ENCODE results near the gene VOPP1. TPM values are rescaled to one million over a fixed set of nuclear protein-coding genes. Genes with fewer than 3 reads are reported as not detected.

The VOPP1 gene
- total RNA-seq, 1 experiment from 2014 or later, result 60.2 TPM

DNA sequence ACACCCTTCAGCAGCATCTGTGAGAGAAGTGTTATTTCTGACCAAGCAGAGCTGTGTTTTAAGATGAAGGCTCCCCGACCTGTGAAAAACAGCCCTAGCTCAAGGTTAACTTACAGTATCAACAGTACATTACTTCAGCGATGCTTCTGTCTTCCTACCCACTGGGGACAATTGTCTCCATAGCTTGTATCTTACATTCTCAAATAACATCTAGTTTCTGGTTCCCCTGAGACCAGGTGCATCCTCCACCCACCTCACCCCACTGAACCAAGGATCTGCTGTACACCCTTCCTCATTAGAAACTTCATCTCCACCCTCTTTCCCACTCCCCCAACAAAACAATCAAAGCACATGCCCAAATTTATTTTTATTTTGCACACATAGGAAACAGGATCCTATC is 102.0 kb downstream of the VOPP1 start:
- no peaks in the 10 kb centered on the region for H3K9me3 ChIP-seq (ENCODE audit: low read length)
- H3K36me3 ChIP-seq (ENCODE audit: low read depth, low read length), result no peaks in the 10 kb centered on the region
- no peak overlapping the region for H3K4me3 ChIP-seq (ENCODE audit: low read length)
- no peaks in the 10 kb centered on the region for H3K9me2 ChIP-seq (replicated peaks; ENCODE audit: low read length)
- no peak overlapping the region for H3K27ac ChIP-seq (ENCODE audit: low read length)
- POLR2A ChIA-PET (ENCODE audit: unreplicated experiment), result no interaction called here
- H3K4me1 ChIP-seq (ENCODE audit: insufficient read depth, low read length), result no peaks in the 10 kb centered on the region
- no peak for DNase-seq
- intact Hi-C loops (cut with micrococcal nuclease), result no loop called here
- TF ChIP-seq EZH2 (IDR thresholded peaks at IDR 0.05; ENCODE audit: low read length, unreplicated experiment) (no peak), EZH2phosphoT487 (IDR thresholded peaks at IDR 0.05; ENCODE audit: borderline replicate concordance, low read length) (no peak)
- TF ChIP-seq, protein P1, sequence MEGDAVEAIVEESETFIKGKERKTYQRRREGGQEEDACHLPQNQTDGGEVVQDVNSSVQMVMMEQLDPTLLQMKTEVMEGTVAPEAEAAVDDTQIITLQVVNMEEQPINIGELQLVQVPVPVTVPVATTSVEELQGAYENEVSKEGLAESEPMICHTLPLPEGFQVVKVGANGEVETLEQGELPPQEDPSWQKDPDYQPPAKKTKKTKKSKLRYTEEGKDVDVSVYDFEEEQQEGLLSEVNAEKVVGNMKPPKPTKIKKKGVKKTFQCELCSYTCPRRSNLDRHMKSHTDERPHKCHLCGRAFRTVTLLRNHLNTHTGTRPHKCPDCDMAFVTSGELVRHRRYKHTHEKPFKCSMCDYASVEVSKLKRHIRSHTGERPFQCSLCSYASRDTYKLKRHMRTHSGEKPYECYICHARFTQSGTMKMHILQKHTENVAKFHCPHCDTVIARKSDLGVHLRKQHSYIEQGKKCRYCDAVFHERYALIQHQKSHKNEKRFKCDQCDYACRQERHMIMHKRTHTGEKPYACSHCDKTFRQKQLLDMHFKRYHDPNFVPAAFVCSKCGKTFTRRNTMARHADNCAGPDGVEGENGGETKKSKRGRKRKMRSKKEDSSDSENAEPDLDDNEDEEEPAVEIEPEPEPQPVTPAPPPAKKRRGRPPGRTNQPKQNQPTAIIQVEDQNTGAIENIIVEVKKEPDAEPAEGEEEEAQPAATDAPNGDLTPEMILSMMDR (conservative IDR thresholded peaks at IDR 0.05; ENCODE audit: low read depth, low read length), result no peak
- no peak overlapping the region for H2AFZ ChIP-seq (ENCODE audit: low read length)
- ATAC-seq, result no peak
- H3K9ac ChIP-seq (ENCODE audit: low read length), result no peak overlapping the region
- H4K20me1 ChIP-seq (ENCODE audit: low read length), result no peaks in the 10 kb centered on the region
- no peaks in the 10 kb centered on the region for H3K27me3 ChIP-seq (ENCODE audit: low read length)
- no TSS peak for BruUV-seq (replicated peaks)
- CTCF ChIA-PET, result no interaction called here
- no peak overlapping the region for H3K4me2 ChIP-seq (ENCODE audit: low read length)
- no peaks in the 10 kb centered on the region for H3F3A ChIP-seq (ENCODE audit: low read length, unreplicated experiment)
- H3K79me2 ChIP-seq (ENCODE audit: low read length), result no peaks in the 10 kb centered on the region

DNA sequence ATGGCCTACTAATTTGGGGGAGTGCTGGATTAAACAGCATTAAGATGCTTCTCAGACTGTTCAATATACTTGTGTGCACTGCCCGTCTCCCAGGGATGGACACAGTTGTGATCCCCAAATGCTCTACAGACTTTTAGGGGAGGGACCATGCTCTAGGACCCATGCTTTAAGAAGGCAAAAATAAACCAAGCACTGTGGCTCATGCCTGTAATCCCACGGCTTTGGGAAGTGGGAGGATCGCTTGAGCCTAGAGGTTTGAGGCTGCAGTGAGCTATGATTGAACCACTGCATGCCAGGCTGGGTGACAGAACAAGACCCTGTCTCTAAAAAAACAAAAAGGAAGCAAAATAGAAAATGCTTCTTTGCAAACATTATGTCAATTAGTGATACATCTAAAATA is 102.6 kb downstream of the VOPP1 start:
- BruUV-seq (replicated peaks), result no TSS peak
- no peaks in the 10 kb centered on the region for H4K20me1 ChIP-seq (ENCODE audit: low read length)
- no peak overlapping the region for H2AFZ ChIP-seq (ENCODE audit: low read length)
- ATAC-seq (no peak), DNase-seq (no peak)
- H3K4me1 ChIP-seq (ENCODE audit: insufficient read depth, low read length), result no peaks in the 10 kb centered on the region
- H3K9me2 ChIP-seq (replicated peaks; ENCODE audit: low read length), result no peaks in the 10 kb centered on the region
- TF ChIP-seq, protein P1 (conservative IDR thresholded peaks at IDR 0.05; ENCODE audit: low read depth, low read length), result no peak
- TF ChIP-seq EZH2phosphoT487 (IDR thresholded peaks at IDR 0.05; ENCODE audit: borderline replicate concordance, low read length) (no peak), EZH2 (IDR thresholded peaks at IDR 0.05; ENCODE audit: low read length, unreplicated experiment) (no peak)
- no peaks in the 10 kb centered on the region for H3F3A ChIP-seq (ENCODE audit: low read length, unreplicated experiment)
- no peak overlapping the region for H3K27ac ChIP-seq (ENCODE audit: low read length)
- ChIA-PET POLR2A (ENCODE audit: unreplicated experiment) (no interaction called here), CTCF (no interaction called here)
- H3K36me3 ChIP-seq (ENCODE audit: low read depth, low read length), result no peaks in the 10 kb centered on the region
- H3K79me2 ChIP-seq (ENCODE audit: low read length), result no peaks in the 10 kb centered on the region
- no peak overlapping the region for H3K4me3 ChIP-seq (ENCODE audit: low read length)
- H3K9me3 ChIP-seq (ENCODE audit: low read length), result no peaks in the 10 kb centered on the region
- intact Hi-C loops (cut with micrococcal nuclease), result no loop called here
- no peak overlapping the region for H3K4me2 ChIP-seq (ENCODE audit: low read length)
- no peaks in the 10 kb centered on the region for H3K27me3 ChIP-seq (ENCODE audit: low read length)
- no peak overlapping the region for H3K9ac ChIP-seq (ENCODE audit: low read length)

DNA sequence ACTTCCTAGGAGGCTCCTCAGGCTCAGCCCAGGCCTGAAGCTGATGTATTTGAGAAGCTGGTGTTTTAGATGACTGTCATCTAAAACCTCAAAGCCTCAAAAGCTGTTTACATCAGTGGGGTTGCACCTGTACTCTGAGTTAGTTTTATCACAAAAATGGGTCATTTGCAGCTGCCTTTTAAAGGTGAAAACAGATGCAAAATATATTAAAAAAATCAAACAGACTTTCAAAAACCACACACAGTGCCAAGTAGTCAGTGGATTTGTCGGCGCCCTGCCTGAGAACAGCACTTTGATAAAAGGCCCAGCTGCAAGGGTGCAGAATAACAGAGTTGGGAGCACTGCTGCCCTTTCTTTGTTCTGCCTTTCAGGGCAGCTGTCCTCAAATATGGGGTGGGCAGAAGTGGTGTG is 103.0 kb downstream of the VOPP1 start:
- Histone ChIP-seq H3K4me1 (ENCODE audit: insufficient read depth, low read length) (no peaks in the 10 kb centered on the region), H3K27me3 (ENCODE audit: low read length) (no peaks in the 10 kb centered on the region), H3K9ac (ENCODE audit: low read length) (no peak overlapping the region), H3K27ac (ENCODE audit: low read length) (no peak overlapping the region), H3K4me3 (ENCODE audit: low read length) (no peak overlapping the region), H3K9me3 (ENCODE audit: low read length) (no peaks in the 10 kb centered on the region), H3K79me2 (ENCODE audit: low read length) (no peaks in the 10 kb centered on the region), H3K36me3 (ENCODE audit: low read depth, low read length) (no peaks in the 10 kb centered on the region), H3K9me2 (replicated peaks; ENCODE audit: low read length) (no peaks in the 10 kb centered on the region), H2AFZ (ENCODE audit: low read length) (no peak overlapping the region), H3F3A (ENCODE audit: low read length, unreplicated experiment) (no peaks in the 10 kb centered on the region), H4K20me1 (ENCODE audit: low read length) (no peaks in the 10 kb centered on the region), H3K4me2 (ENCODE audit: low read length) (no peak overlapping the region)
- DNase-seq (no peak), ATAC-seq (no peak)
- TF ChIP-seq EZH2 (IDR thresholded peaks at IDR 0.05; ENCODE audit: low read length, unreplicated experiment) (no peak), EZH2phosphoT487 (IDR thresholded peaks at IDR 0.05; ENCODE audit: borderline replicate concordance, low read length) (no peak)
- TF ChIP-seq, protein P1 (conservative IDR thresholded peaks at IDR 0.05; ENCODE audit: low read depth, low read length), result no peak
- ChIA-PET POLR2A (ENCODE audit: unreplicated experiment) (no interaction called here), CTCF (no interaction called here)
- no TSS peak for BruUV-seq (replicated peaks)
- intact Hi-C loops (cut with micrococcal nuclease), result no loop called here
